A549 (cell line): ENCODE results near the gene ARF1. TPM values are rescaled to one million over a fixed set of nuclear protein-coding genes. Genes with fewer than 3 reads are reported as not detected.
A peak's percentile ranks its signal among the peaks of the same experiment; 100 is the strongest.

ENCODE experiments used
- ATAC-seq, 2 experiments: fragments of 200-7000 bp in 1 of 2; fragments of >200 bp in 1 of 2; cut with Nextera tagmentation in 1 of 2; cut with Tn5 transposase in 1 of 2; 3 replicates each; pipeline versions ENCODE4 v1.8.0 to v1.9.1; 2018 to 2020; ENCODE audit warnings: mild to moderate bottlenecking in 1 of 2, moderate library complexity in 1 of 2
- CTCF ChIA-PET: fragments of 300-600 bp; sonication (Branson Sonifier 250); formaldehyde crosslinking; extraction: SDS; loops from one replicate; lab custom pipeline; 2021; ENCODE audit warnings: antibody characterized with exemption, inconsistent platforms; lab: Yijun Ruan, JAX
- POLR2A ChIA-PET: fragments of 350-600 bp; formaldehyde crosslinking; extraction: SDS; loops from one replicate; lab custom pipeline; 2021; ENCODE audit warnings: antibody characterized with exemption, inconsistent platforms; lab: Yijun Ruan, JAX
- DNase-seq, 2 experiments: peaks; one replicate each; pipeline versions ENCODE4 v3.0.0 to v3.0.0-alpha.2; 2011 to 2016; ENCODE audit warnings: low read depth in 1 of 2, low spot score in 1 of 2
- FAIRE-seq: peaks from 2 replicates; lab custom pipeline; 2011; peaks lifted over from hg19 to GRCh38; lab: Jason Lieb, UNC
- H3K27ac ChIP-seq, 2 experiments: fragments of >200 bp; sonication (Bioruptor Twin); formaldehyde crosslinking; 3 replicates each; pipeline ENCODE4 v1.5.1; 2016 to 2017
- H3K4me1 ChIP-seq: fragments of >200 bp; sonication (Bioruptor Twin); formaldehyde crosslinking; 3 replicates; pipeline ENCODE4 v1.6.1; 2016
- H3K4me2 ChIP-seq: fragments of >200 bp; sonication (Bioruptor Twin); formaldehyde crosslinking; 3 replicates; pipeline ENCODE4 v1.6.1; 2016
- H3K4me3 ChIP-seq: fragments of >200 bp; sonication (Bioruptor Twin); formaldehyde crosslinking; 3 replicates; pipeline ENCODE4 v1.5.1; 2016
- H3K9me3 ChIP-seq: fragments of >200 bp; sonication (Bioruptor Twin); formaldehyde crosslinking; 3 replicates; pipeline ENCODE4 v1.6.1; 2016
- CBX8 ChIP-seq: fragments of 200-600 bp; sonication (generic); IDR thresholded peaks from 2 replicates; pipeline ENCODE4 v1.6.1; 2016
- CEBPB ChIP-seq, 2 experiments: fragments of >200 bp in 1 of 2; sonication (Bioruptor Twin) in 1 of 2; formaldehyde crosslinking in 1 of 2; IDR thresholded peaks; 2 replicates each; pipeline ENCODE4 v1.6.1; 2012 to 2016
- CHD2 ChIP-seq: fragments of 150-350 bp; IDR thresholded peaks from 2 replicates; pipeline ENCODE4 v1.6.1; 2014; ENCODE audit warnings: low read length; ENCODE audit not compliant: partially characterized antibody
- CHD4 ChIP-seq: fragments of 200-600 bp; sonication (generic); IDR thresholded peaks from 2 replicates; pipeline ENCODE4 v1.6.1; 2016; ENCODE audit warnings: antibody characterized with exemption, mild to moderate bottlenecking, borderline replicate concordance
- CTCF ChIP-seq: fragments of >200 bp; sonication (Bioruptor Twin); formaldehyde crosslinking; IDR thresholded peaks from 3 replicates; pipeline ENCODE4 v1.5.1; 2016
- ELK1 ChIP-seq: fragments of 150-350 bp; IDR thresholded peaks from 2 replicates; pipeline ENCODE4 v1.6.1; 2014; ENCODE audit warnings: low read depth, mild to moderate bottlenecking, low read length
- EP300 ChIP-seq, 2 experiments: fragments of >200 bp; sonication (Bioruptor Twin); formaldehyde crosslinking; IDR thresholded peaks; 2 replicates in 1 of 2; 3 replicates in 1 of 2; pipeline ENCODE4 v1.6.1; 2016 to 2017
- FOSL2 ChIP-seq, 2 experiments: fragments of 450-650 bp in 1 of 2; fragments of >200 bp in 1 of 2; sonication (Bioruptor Twin) in 1 of 2; formaldehyde crosslinking; IDR thresholded peaks; 2 replicates each; pipeline versions ENCODE4 v1.5.0 to v1.6.1; 2016 to 2020; ENCODE audit warnings: mild to moderate bottlenecking in 1 of 2, moderate library complexity in 1 of 2
- HMGXB4 ChIP-seq: fragments of 250-450 bp; sonication (Bioruptor Pico); IDR thresholded peaks from 2 replicates; pipeline ENCODE4 v1.5.0; 2021; ENCODE audit warnings: mild to moderate bottlenecking, moderate library complexity, borderline replicate concordance
- HOXA7 ChIP-seq: fragments of 250-450 bp; sonication (Bioruptor Pico); IDR thresholded peaks from 2 replicates; pipeline ENCODE4 v1.5.0; 2020; ENCODE audit warnings: mild to moderate bottlenecking, moderate library complexity
- HOXB13 ChIP-seq: fragments of 250-450 bp; sonication (Bioruptor Pico); IDR thresholded peaks from 2 replicates; pipeline ENCODE4 v1.5.0; 2020; ENCODE audit warnings: low read depth, mild to moderate bottlenecking, moderate library complexity
- JUN ChIP-seq, 2 experiments: fragments of >200 bp; sonication (Bioruptor Twin); formaldehyde crosslinking; IDR thresholded peaks; 2 replicates in 1 of 2; 3 replicates in 1 of 2; pipeline ENCODE4 v1.6.1; 2016 to 2017
- MAFK ChIP-seq: fragments of 450-650 bp; IDR thresholded peaks from 2 replicates; pipeline ENCODE4 v1.6.1; 2014; ENCODE audit not compliant: partially characterized antibody
- MAZ ChIP-seq: fragments of 150-350 bp; IDR thresholded peaks from 2 replicates; pipeline ENCODE4 v1.6.1; 2014; ENCODE audit warnings: antibody characterized with exemption, low read depth, low read length, borderline replicate concordance
- NFE2L2 ChIP-seq: fragments of 150-350 bp; conservative IDR thresholded peaks from 2 replicates; pipeline ENCODE4 v1.6.1; 2014; ENCODE audit warnings: low read length
- PBX3 ChIP-seq: IDR thresholded peaks from 2 replicates; pipeline ENCODE4 v1.6.1; 2012
- PHF8 ChIP-seq: fragments of 200-600 bp; sonication (generic); IDR thresholded peaks from 2 replicates; pipeline ENCODE4 v1.6.1; 2016; ENCODE audit warnings: low read depth, mild to moderate bottlenecking, antibody characterized with exemption, moderate library complexity, borderline replicate concordance
- POLR2A ChIP-seq: IDR thresholded peaks from 2 replicates; pipeline ENCODE4 v1.6.1; 2012; ENCODE audit warnings: mild to moderate bottlenecking, low read length
- RAD21 ChIP-seq, 2 experiments: fragments of >200 bp in 1 of 2; sonication (Bioruptor Twin) in 1 of 2; formaldehyde crosslinking in 1 of 2; IDR thresholded peaks in 1 of 2; conservative IDR thresholded peaks in 1 of 2; 2 replicates in 1 of 2; 3 replicates in 1 of 2; pipeline ENCODE4 v1.6.1; 2012 to 2018; ENCODE audit warnings: inconsistent platforms in 1 of 2
- RARB ChIP-seq: fragments of 250-450 bp; sonication (Bioruptor Pico); IDR thresholded peaks from 2 replicates; pipeline ENCODE4 v1.8.0; 2021; ENCODE audit warnings: mild to moderate bottlenecking, moderate library complexity
- RFX5 ChIP-seq: fragments of 450-650 bp; IDR thresholded peaks from 2 replicates; pipeline ENCODE4 v1.7.1; 2014; ENCODE audit warnings: antibody characterized with exemption, mild to moderate bottlenecking, moderate library complexity
- RNF2 ChIP-seq: fragments of 200-600 bp; sonication (generic); IDR thresholded peaks from 2 replicates; pipeline ENCODE4 v1.6.1; 2016; ENCODE audit warnings: low read depth, mild to moderate bottlenecking, antibody characterized with exemption, moderate library complexity, borderline replicate concordance
- TFCP2L1 ChIP-seq: fragments of 250-450 bp; sonication (Bioruptor Pico); IDR thresholded peaks from 2 replicates; pipeline ENCODE4 v1.5.0; 2021; ENCODE audit warnings: mild to moderate bottlenecking
- USF2 ChIP-seq: fragments of 450-650 bp; IDR thresholded peaks from 2 replicates; pipeline ENCODE4 v1.6.1; 2014; ENCODE audit warnings: antibody characterized with exemption
- ZC3H11A ChIP-seq: fragments of 450-650 bp; IDR thresholded peaks from 2 replicates; pipeline ENCODE4 v1.6.1; 2014; ENCODE audit warnings: antibody characterized with exemption, mild to moderate bottlenecking
- ZFP36 ChIP-seq: fragments of 450-650 bp; IDR thresholded peaks from 2 replicates; pipeline ENCODE4 v1.6.1; 2014; ENCODE audit warnings: borderline replicate concordance; ENCODE audit not compliant: partially characterized antibody
- ZSCAN20 ChIP-seq: fragments of 250-450 bp; sonication (Bioruptor Pico); IDR thresholded peaks from 2 replicates; pipeline ENCODE4 v1.8.0; 2022; ENCODE audit warnings: mild to moderate bottlenecking, moderate library complexity
- WGBS: methylation state at CpG from one replicate; pipeline ENCODE4 v1.1.6; 2017; ENCODE audit errors: missing lambda C conversion rate; 5-methylcytosine and 5-hydroxymethylcytosine counted together
- polyA plus RNA-seq, 4 experiments: library from polyadenylated mRNA; depleted of rRNA in 3 of 4; stranded (reverse); fragments of >200 nt; fragmentation: RNase III in 1 of 4; extraction: RNeasy Plus Mini Kit Qiagen cat#74134 plus additional on column Dnase treatment in 1 of 4; gene quantifications; 2 replicates in 3 of 4; 3 replicates in 1 of 4; pipeline ENCODE4 v1.2.3, GENCODE V29; 2011 to 2017

ARF1 gene
- polyA plus RNA-seq, 2 of the 4 experiments (the other 2 are of a cell fraction), result 297 to 376 TPM

- no peak for ATAC-seq
- TF ChIP-seq ZFP36 (no peak), RAD21 (conservative IDR thresholded peaks at IDR 0.05 in 1 of 2, IDR thresholded peaks at IDR 0.05 in 1 of 2) (no peak), MAFK (no peak), RARB (no peak), PBX3 (no peak), CEBPB (IDR thresholded peaks at IDR 0.05) (no peak)
- 90% methylated on average over 16 of the region's 19 CpGs for WGBS
- POLR2A ChIA-PET, result no interaction called here
- Histone ChIP-seq H3K27ac (no peak overlapping the region), H3K4me3 (no peak overlapping the region), H3K9me3 (no peaks in the 10 kb centered on the region), H3K4me1 (peaks cover 15% of the 10 kb centered on the region), H3K4me2 (peak overlapping the region; percentile 95; the same call in 2 of the 3 replicates)
- CTCF ChIA-PET, result interaction anchor here (0.9 to 1.2 kb wide), 3 partner anchors 21 to 61 kb away, joined by 3 read pairs; partner anchors contain the start of gene ARF1
- no peak for DNase-seq
- FAIRE-seq, result no peak
These were observed 25.1 kb downstream of the ARF1 start for GRCh38 chr1:228107636-228108035.

- H3K27ac ChIP-seq, result peak overlapping the region; percentile 90 to 94
- H3K4me1 ChIP-seq, result peaks cover 15% of the 10 kb centered on the region
- H3K4me2 ChIP-seq, result peak overlapping the region; percentile 95
- CTCF ChIA-PET, result interaction anchor here (0.6 to 1.8 kb wide), 6 partner anchors 15 to 109 kb away, joined by 3 to 4 read pairs (median 3); partner anchors contain the start of gene ARF1
- 75% methylated on average over 9 of the region's 11 CpGs for WGBS
- TF ChIP-seq CEBPB (IDR thresholded peaks at IDR 0.05), result no peak
- no peak for TF ChIP-seq HOXA7 (CRISPR knock-in tag)
- TF ChIP-seq CHD4, result no peak
- no peak for TF ChIP-seq ZSCAN20 (CRISPR knock-in tag)
- no peak for TF ChIP-seq JUN (IDR thresholded peaks at IDR 0.05)
- TF ChIP-seq ZC3H11A, result no peak
- TF ChIP-seq CHD2, result no peak
- no peak for TF ChIP-seq CTCF
- TF ChIP-seq POLR2A, result no peak
- no peak for TF ChIP-seq ELK1
- POLR2A ChIA-PET, result no interaction called here
- FAIRE-seq (no peak), ATAC-seq (no peak), DNase-seq (no peak)
- no peaks in the 10 kb centered on the region for H3K9me3 ChIP-seq
- peak overlapping the region; percentile 98 for H3K4me3 ChIP-seq
These were observed 25.7 kb downstream of the ARF1 start for GRCh38 chr1:228108055-228108690.

GRCh38 chr1:228108742-228109072 is 26.2 kb downstream of the ARF1 start:
- ChIA-PET POLR2A (no interaction called here), CTCF (interaction anchor here (0.6 to 1.8 kb wide), 5 partner anchors 14 to 109 kb away, joined by 3 to 4 read pairs (median 3); no protein-coding TSS in a partner anchor)
- no peak for FAIRE-seq
- peak in 1 of 2 experiments; percentile 5; a peak in 1 of 6 replicates for ATAC-seq
- Histone ChIP-seq H3K27ac (peak overlapping the region; percentile 90 to 94), H3K9me3 (no peaks in the 10 kb centered on the region), H3K4me2 (peak overlapping the region; percentile 95), H3K4me1 (peaks cover 13% of the 10 kb centered on the region), H3K4me3 (peak overlapping the region; percentile 98)
- 2% methylated on average over 7 of the region's 8 CpGs for whole genome bisulfite sequencing
- no peak for DNase-seq
- no peak for TF ChIP-seq FOSL2 (IDR thresholded peaks at IDR 0.05)
- no peak for TF ChIP-seq FOSL2 (CRISPR knock-in tag; IDR thresholded peaks at IDR 0.05)
- no peak for TF ChIP-seq ZC3H11A
- no peak for TF ChIP-seq CHD2
- no peak for TF ChIP-seq RFX5
- no peak for TF ChIP-seq CBX8
- no peak for TF ChIP-seq TFCP2L1
- TF ChIP-seq PHF8, result no peak
- no peak for TF ChIP-seq NFE2L2
- TF ChIP-seq HMGXB4 (CRISPR knock-in tag), result no peak
- no peak for TF ChIP-seq EP300 (IDR thresholded peaks at IDR 0.05)
- no peak for TF ChIP-seq RNF2
- TF ChIP-seq USF2, result no peak
- no peak for TF ChIP-seq ZSCAN20 (CRISPR knock-in tag)
- TF ChIP-seq MAZ, result no peak
- TF ChIP-seq HOXB13 (CRISPR knock-in tag), result no peak
